ENCODE results near the gene CBFA2T2. TPM values are rescaled to one million over a fixed set of nuclear protein-coding genes. Genes with fewer than 3 reads are reported as not detected.

CBFA2T2 gene
- total and polyA plus RNA-seq, 10 of the 15 experiments (the other 5 are each of a cell fraction or from before 2014, with no cell fraction given), result 0.61 to 8.6 (median 5.5) TPM

- TF ChIP-seq ZNF217 (IDR thresholded peaks at IDR 0.05), result no peak
- TF ChIP-seq SIX5 (IDR thresholded peaks at IDR 0.05; ENCODE audit: low read depth, low read length, severe bottlenecking), result no peak
- TF ChIP-seq, protein P1, sequence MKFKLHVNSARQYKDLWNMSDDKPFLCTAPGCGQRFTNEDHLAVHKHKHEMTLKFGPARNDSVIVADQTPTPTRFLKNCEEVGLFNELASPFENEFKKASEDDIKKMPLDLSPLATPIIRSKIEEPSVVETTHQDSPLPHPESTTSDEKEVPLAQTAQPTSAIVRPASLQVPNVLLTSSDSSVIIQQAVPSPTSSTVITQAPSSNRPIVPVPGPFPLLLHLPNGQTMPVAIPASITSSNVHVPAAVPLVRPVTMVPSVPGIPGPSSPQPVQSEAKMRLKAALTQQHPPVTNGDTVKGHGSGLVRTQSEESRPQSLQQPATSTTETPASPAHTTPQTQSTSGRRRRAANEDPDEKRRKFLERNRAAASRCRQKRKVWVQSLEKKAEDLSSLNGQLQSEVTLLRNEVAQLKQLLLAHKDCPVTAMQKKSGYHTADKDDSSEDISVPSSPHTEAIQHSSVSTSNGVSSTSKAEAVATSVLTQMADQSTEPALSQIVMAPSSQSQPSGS (IDR thresholded peaks at IDR 0.05; ENCODE audit: low read length), result no peak
- TF ChIP-seq SIN3A (IDR thresholded peaks at IDR 0.05; ENCODE audit: low read depth, low read length), result no peak
- TF ChIP-seq NFIC (IDR thresholded peaks at IDR 0.05; ENCODE audit: low read depth, low read length), result no peak
- no peak for TF ChIP-seq SRF (IDR thresholded peaks at IDR 0.05; ENCODE audit: low read depth in 2 of 2, low read length in 2 of 2)
These were observed 190.8 kb downstream of the CBFA2T2 start (continued) for GRCh38 chr20:33680686-33681085.

GRCh38 chr20:33681288-33681687, 191.4 kb downstream of the CBFA2T2 start:
- H3K79me2 ChIP-seq (ENCODE audit: control insufficient read depth, insufficient read depth, low read length), result peaks cover 48% of the 10 kb centered on the region
- CTCF ChIA-PET, result interaction anchor here (3.3 kb wide), 1 partner anchor 13 kb away, joined by 36 read pairs; the partner anchor contains the start of gene ACTL10
- no peaks in the 10 kb centered on the region for H3K9me3 ChIP-seq (replicated peaks; ENCODE audit: control insufficient read depth, insufficient read depth, low read length)
- RAD21 ChIA-PET (ENCODE audit: unreplicated experiment), result interaction anchor here (1.2 to 1.4 kb wide), 2 partner anchors 15 to 19 kb away, joined by 3 read pairs; partner anchors contain the start of gene ACTL10
- SMC1A ChIA-PET (ENCODE audit: uncharacterized antibody, unreplicated experiment), result interaction anchor here (1.2 kb wide), 1 partner anchor 18 kb away, joined by 3 read pairs; no protein-coding TSS in a partner anchor
- no peak overlapping the region; the same call in 1 of the 2 replicates for H3K9ac ChIP-seq (ENCODE audit: control insufficient read depth, insufficient read depth, low read length)
- H3K27ac ChIP-seq (ENCODE audit: control insufficient read depth, insufficient read depth), result no peak overlapping the region
- no TSS peak for BruUV-seq (replicated peaks)
- H3K27me3 ChIP-seq (replicated peaks in 1 of 2; ENCODE audit: control insufficient read depth in 2 of 2, insufficient read depth in 2 of 2, low read length in 1 of 2), result no peaks in the 10 kb centered on the region
- WGBS (ENCODE audit: insufficient coverage, insufficient replicate concordance, low lambda C conversion rate, missing lambda C conversion rate), result 60% methylated on average over 5 of the region's 5 CpGs
- FAIRE-seq, result no peak
- intact Hi-C loops (cut with micrococcal nuclease; ENCODE audit: unreplicated experiment), result loop anchor here (10.0 kb wide), 1 partner anchor 314 kb away; the partner anchor contains the start of gene RALY
- H3K4me3 ChIP-seq, result no peak overlapping the region
- no peaks in the 10 kb centered on the region for H4K20me1 ChIP-seq (ENCODE audit: control insufficient read depth, insufficient read depth)
- peaks cover 0 to 5% of the 10 kb centered on the region in 2 experiments; a peak in 3 of 4 replicates for H3K36me3 ChIP-seq (ENCODE audit: control insufficient read depth in 2 of 2, insufficient read depth in 2 of 2, low read length in 1 of 2)
- no peak for ATAC-seq
- in situ Hi-C loops (cut with MboI), result no loop called here
- H3K4me1 ChIP-seq (ENCODE audit: control insufficient read depth, insufficient read depth, low read length), result peaks cover 39% of the 10 kb centered on the region
- POLR2A ChIA-PET, result interaction anchor here (0.6 to 0.7 kb wide), 2 partner anchors 12 to 28 kb away, joined by 3 read pairs; no protein-coding TSS in a partner anchor
- no peak for DNase-seq (ENCODE audit: low read depth, low spot score)
- H3K4me2 ChIP-seq (ENCODE audit: control insufficient read depth, insufficient read depth), result no peak overlapping the region
- no peak overlapping the region for H2AFZ ChIP-seq (ENCODE audit: control insufficient read depth, low read depth, low read length)
- TF ChIP-seq, protein P2, sequence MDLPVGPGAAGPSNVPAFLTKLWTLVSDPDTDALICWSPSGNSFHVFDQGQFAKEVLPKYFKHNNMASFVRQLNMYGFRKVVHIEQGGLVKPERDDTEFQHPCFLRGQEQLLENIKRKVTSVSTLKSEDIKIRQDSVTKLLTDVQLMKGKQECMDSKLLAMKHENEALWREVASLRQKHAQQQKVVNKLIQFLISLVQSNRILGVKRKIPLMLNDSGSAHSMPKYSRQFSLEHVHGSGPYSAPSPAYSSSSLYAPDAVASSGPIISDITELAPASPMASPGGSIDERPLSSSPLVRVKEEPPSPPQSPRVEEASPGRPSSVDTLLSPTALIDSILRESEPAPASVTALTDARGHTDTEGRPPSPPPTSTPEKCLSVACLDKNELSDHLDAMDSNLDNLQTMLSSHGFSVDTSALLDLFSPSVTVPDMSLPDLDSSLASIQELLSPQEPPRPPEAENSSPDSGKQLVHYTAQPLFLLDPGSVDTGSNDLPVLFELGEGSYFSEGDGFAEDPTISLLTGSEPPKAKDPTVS (IDR thresholded peaks at IDR 0.05; ENCODE audit: low read depth, low read length), result no peak
- TF ChIP-seq E2F4 (IDR thresholded peaks at IDR 0.05; ENCODE audit: low read depth, low read length) (no peak), GATAD2B (conservative IDR thresholded peaks at IDR 0.05; ENCODE audit: low read depth) (no peak), BHLHE40 (IDR thresholded peaks at IDR 0.05; ENCODE audit: borderline replicate concordance in 1 of 2, low read depth in 2 of 2, low read length in 1 of 2) (no peak), SPI1 (IDR thresholded peaks at IDR 0.05; ENCODE audit: borderline replicate concordance, insufficient read depth, low read depth, low read length) (no peak), MEF2B (IDR thresholded peaks at IDR 0.05; ENCODE audit: partially characterized antibody, poor library complexity, severe bottlenecking) (no peak), RAD21 (IDR thresholded peaks at IDR 0.05; ENCODE audit: insufficient read depth, low read depth, low read length) (no peak), BRCA1 (IDR thresholded peaks at IDR 0.05; ENCODE audit: low read depth, low read length) (no peak), EZH2 (IDR thresholded peaks at IDR 0.05; ENCODE audit: borderline replicate concordance, control insufficient read depth, low read depth, low read length) (no peak), ZNF207 (IDR thresholded peaks at IDR 0.05; ENCODE audit: borderline replicate concordance) (no peak), SMC3 (IDR thresholded peaks at IDR 0.05; ENCODE audit: borderline replicate concordance, low read length) (no peak), TAF1 (IDR thresholded peaks at IDR 0.05; ENCODE audit: borderline replicate concordance, low read depth, low read length) (no peak)
